BLaER1 treated with 17β-estradiol and CSF1 and Interleukin-3, amounts not matched to agents 10 nM and 100 nM (cell line): Measurements from ENCODE around the gene TEPSIN.

Experiments
- H3K27ac ChIP-seq, 11 experiments: shearing (Covaris generic); formaldehyde crosslinking; 2 replicates each; pipeline ENCODE4 v1.8.1; 2022
- H3K27me3 ChIP-seq, 11 experiments: shearing (Covaris generic); formaldehyde crosslinking; 2 replicates each; pipeline ENCODE4 v1.8.1; 2022
- H3K36me3 ChIP-seq, 11 experiments: shearing (Covaris generic); formaldehyde crosslinking; 2 replicates each; pipeline ENCODE4 v1.8.1; 2022
- H3K4me1 ChIP-seq, 10 experiments: shearing (Covaris generic); formaldehyde crosslinking; 2 replicates each; pipeline ENCODE4 v1.8.1; 2022
- H3K4me2 ChIP-seq, 11 experiments: shearing (Covaris generic); formaldehyde crosslinking; 2 replicates each; pipeline ENCODE4 v1.8.1; 2022
- H3K4me3 ChIP-seq, 10 experiments: shearing (Covaris generic); formaldehyde crosslinking; 2 replicates each; pipeline ENCODE4 v1.8.1; 2022
- H3K9ac ChIP-seq, 11 experiments: shearing (Covaris generic); formaldehyde crosslinking; 2 replicates each; pipeline ENCODE4 v1.8.1; 2022
- H3K9me3 ChIP-seq, 11 experiments: shearing (Covaris generic); formaldehyde crosslinking; replicated peaks in 1 of 11; 2 replicates each; pipeline ENCODE4 v1.8.1; 2022
- H4K20me1 ChIP-seq, 11 experiments: shearing (Covaris generic); formaldehyde crosslinking; 2 replicates each; pipeline ENCODE4 v1.8.1; 2022
- Cebpa-rat ChIP-seq, 11 experiments: shearing (Covaris generic); IDR thresholded peaks; 2 replicates each; pipeline ENCODE4 v1.8.1; 2022

TEPSIN gene

DNA sequence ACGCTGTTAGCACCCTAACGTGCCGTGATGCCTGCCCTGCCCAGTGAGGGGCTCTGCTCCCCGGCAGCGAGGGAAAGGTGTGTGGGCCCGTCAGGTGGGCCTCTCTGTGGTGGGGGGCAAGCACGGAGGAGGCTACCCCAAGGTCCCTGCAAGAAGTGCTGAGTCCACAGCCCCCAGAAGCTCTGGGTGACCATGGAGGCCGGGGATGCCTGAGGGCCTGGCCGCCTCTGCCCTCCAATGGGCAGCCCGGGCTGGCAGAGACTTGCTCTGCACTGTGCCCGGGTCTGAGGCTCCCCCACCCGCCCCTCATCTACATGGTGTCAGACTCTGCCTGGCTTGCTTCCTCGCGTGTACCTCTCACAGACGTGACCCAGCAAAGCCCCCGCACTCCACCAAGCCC is 44.0 kb upstream of the TEPSIN start:
- H3K9me3 ChIP-seq, result no peaks in the 10 kb centered on the region
- peak overlapping the region in 1 of 11 experiments; percentile 31; a peak in 1 of 22 replicates for H3K27ac ChIP-seq
- H3K4me2 ChIP-seq, result no peak overlapping the region
- H3K36me3 ChIP-seq, result peaks cover 49 to 66% (median 57%) of the 10 kb centered on the region in 11 experiments
- H3K27me3 ChIP-seq, result no peaks in the 10 kb centered on the region
- no peak overlapping the region for H3K4me3 ChIP-seq
- H4K20me1 ChIP-seq, result peaks cover 0 to 28% (median 6%) of the 10 kb centered on the region in 11 experiments; a peak in 7 of 22 replicates
- peak overlapping the region in 1 of 11 experiments; percentile 15; a peak in 1 of 22 replicates for H3K9ac ChIP-seq
- TF ChIP-seq Cebpa-rat (IDR thresholded peaks at IDR 0.05), result no peak
- H3K4me1 ChIP-seq, result peaks cover 31 to 49% (median 42%) of the 10 kb centered on the region in 10 experiments

DNA sequence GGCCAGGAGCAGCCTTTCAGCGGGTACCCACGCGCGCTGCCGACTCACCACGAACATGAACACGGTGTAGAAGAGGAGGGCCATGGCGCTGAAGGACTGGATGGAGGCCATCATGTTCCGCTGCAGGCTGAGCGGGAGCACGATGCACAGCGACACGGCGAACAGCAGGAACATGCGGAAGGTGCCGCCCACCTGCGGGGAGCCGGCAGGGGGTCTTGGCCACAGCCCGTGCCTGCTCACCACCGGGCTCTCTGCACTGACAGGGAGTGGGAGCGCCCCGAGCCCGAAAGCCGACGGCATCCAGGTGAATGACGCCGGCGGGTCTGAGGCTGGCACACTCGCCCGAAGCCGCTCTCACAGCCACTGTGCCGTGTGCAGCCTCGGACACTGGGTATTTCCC is 43.3 kb upstream of the TEPSIN start:
- peak overlapping the region in 1 of 11 experiments; percentile 31; a peak in 3 of 22 replicates for H3K27ac ChIP-seq
- H3K4me3 ChIP-seq, result no peak overlapping the region
- H3K4me2 ChIP-seq, result no peak overlapping the region
- H3K36me3 ChIP-seq, result peaks cover 55 to 73% (median 64%) of the 10 kb centered on the region in 11 experiments
- no peaks in the 10 kb centered on the region for H3K9me3 ChIP-seq
- no peak for TF ChIP-seq Cebpa-rat (IDR thresholded peaks at IDR 0.05)
- H4K20me1 ChIP-seq, result peaks cover 0 to 28% (median 8%) of the 10 kb centered on the region in 11 experiments; a peak in 9 of 22 replicates
- H3K9ac ChIP-seq, result peak overlapping the region in 1 of 11 experiments; percentile 15; a peak in 1 of 22 replicates
- H3K27me3 ChIP-seq, result no peaks in the 10 kb centered on the region
- peaks cover 24 to 42% (median 35%) of the 10 kb centered on the region in 10 experiments for H3K4me1 ChIP-seq

DNA sequence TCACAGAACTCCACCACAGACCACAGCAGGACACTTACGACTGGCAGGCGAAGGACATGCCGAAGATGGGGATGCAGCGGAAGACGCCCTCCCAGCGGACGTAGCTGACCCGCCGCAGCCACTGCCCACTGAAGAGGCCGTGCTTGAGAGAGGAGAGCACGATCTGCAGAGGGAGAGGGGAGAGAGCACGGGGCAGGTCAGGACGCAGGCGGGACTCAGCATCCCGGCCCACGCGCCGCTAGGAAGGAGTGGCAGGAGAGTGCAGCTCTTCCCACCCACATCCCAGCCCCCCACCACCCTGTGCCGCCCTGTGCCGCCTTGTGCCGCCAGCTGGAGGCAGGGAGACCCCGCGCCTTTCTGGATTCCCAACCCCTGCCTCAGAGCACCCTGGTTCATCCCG is 41.7 kb upstream of the TEPSIN start:
- H3K9ac ChIP-seq, result no peak overlapping the region
- no peak for TF ChIP-seq Cebpa-rat (IDR thresholded peaks at IDR 0.05)
- no peak overlapping the region for H3K27ac ChIP-seq
- H3K4me3 ChIP-seq, result no peak overlapping the region
- H3K27me3 ChIP-seq, result no peaks in the 10 kb centered on the region
- H3K4me1 ChIP-seq, result peaks cover 8 to 26% (median 19%) of the 10 kb centered on the region in 10 experiments; a peak in 19 of 20 replicates
- peaks cover 0 to 34% (median 8%) of the 10 kb centered on the region in 11 experiments; a peak in 8 of 22 replicates for H4K20me1 ChIP-seq
- no peak overlapping the region for H3K4me2 ChIP-seq
- H3K9me3 ChIP-seq, result no peaks in the 10 kb centered on the region
- H3K36me3 ChIP-seq, result peaks cover 70 to 89% (median 80%) of the 10 kb centered on the region in 11 experiments

DNA sequence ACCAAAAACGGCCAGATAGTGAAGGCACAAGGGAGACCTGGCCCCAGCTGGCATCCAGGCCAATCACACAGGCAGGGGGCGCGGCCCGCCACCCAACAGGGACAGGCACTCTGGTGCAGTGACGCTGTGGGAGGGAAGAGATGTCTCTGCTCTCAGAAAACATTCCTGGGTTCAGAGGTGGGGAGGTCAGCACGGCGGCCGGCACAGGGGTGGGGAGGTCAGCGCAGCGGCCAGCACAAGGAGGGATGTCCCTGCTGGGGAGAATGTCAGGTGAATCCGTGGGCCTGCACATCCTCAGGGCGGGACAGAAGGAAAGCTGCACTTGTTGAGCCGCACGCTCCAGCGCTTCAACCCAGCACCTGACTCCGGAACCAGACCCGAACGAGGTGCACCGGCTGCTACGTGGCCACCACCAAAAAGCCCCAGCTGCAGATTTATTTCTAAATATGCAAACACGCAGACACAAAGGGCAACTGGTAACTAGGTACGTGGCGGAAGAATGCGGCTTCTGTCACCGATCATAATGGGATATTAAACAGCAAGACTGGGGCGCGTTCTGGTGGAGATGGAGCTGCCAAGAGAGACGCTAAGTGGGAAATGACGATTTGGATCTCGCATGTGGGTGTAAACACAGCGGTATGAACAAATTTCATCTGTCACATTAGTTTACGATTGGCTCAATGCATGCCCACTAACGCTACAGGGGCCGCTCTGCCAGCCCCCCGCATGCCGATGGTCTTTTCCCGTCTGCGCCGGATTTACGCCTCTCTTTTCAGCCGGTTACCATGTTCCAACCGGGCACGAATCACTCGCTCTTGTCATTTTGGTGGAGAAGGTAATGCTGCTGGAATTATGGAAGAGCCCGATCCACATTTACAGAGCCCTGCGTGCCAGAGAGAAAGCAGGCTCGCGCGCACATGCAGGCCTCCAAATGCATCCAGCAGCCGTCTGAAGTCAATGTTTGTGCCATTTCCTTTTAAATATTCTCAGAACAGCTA is 40.7 kb upstream of the TEPSIN start:
- Histone ChIP-seq H3K9me3 (no peaks in the 10 kb centered on the region), H3K9ac (no peak overlapping the region), H3K4me1 (peaks cover 3 to 16% (median 9%) of the 10 kb centered on the region in 10 experiments; a peak in 19 of 20 replicates), H3K36me3 (peaks cover 78 to 97% (median 89%) of the 10 kb centered on the region in 11 experiments), H3K4me2 (no peak overlapping the region), H4K20me1 (peaks cover 0 to 39% (median 8%) of the 10 kb centered on the region in 11 experiments; a peak in 8 of 22 replicates), H3K27me3 (no peaks in the 10 kb centered on the region), H3K27ac (no peak overlapping the region), H3K4me3 (no peak overlapping the region)
- TF ChIP-seq Cebpa-rat (IDR thresholded peaks at IDR 0.05), result no peak

DNA sequence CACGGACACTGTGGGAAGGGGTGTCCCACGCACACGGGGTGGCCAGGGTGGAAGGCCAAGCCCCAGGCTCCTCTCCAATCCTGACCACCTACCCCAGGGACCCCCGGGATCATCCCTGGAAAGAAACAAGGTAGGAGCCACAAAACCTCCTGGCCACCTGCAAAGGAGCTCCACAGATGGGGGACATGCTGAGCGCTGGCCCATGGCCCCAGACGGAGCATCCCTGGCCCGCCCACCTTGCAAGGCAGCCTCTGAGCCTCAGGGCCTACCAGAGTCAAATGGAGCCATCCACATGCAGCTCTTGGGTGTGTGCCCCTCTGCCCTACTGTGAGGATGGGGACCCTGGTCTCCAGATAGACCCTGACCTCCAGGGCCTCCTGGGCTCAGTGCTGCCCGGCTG is 40.0 kb upstream of the TEPSIN start:
- Histone ChIP-seq H3K36me3 (peaks cover 85 to 100% (median 95%) of the 10 kb centered on the region in 11 experiments), H3K9me3 (no peaks in the 10 kb centered on the region), H4K20me1 (peaks cover 0 to 43% (median 8%) of the 10 kb centered on the region in 11 experiments; a peak in 8 of 22 replicates), H3K4me3 (no peak overlapping the region), H3K4me1 (peaks cover 0 to 9% (median 3%) of the 10 kb centered on the region in 10 experiments; a peak in 8 of 20 replicates), H3K4me2 (no peak overlapping the region), H3K27ac (no peak overlapping the region), H3K9ac (0 out of 22 replicates have a peak overlapping the region, but pooled peaks of 1 of the 11 experiments have one; percentile 26), H3K27me3 (no peaks in the 10 kb centered on the region)
- TF ChIP-seq Cebpa-rat (IDR thresholded peaks at IDR 0.05), result no peak

DNA sequence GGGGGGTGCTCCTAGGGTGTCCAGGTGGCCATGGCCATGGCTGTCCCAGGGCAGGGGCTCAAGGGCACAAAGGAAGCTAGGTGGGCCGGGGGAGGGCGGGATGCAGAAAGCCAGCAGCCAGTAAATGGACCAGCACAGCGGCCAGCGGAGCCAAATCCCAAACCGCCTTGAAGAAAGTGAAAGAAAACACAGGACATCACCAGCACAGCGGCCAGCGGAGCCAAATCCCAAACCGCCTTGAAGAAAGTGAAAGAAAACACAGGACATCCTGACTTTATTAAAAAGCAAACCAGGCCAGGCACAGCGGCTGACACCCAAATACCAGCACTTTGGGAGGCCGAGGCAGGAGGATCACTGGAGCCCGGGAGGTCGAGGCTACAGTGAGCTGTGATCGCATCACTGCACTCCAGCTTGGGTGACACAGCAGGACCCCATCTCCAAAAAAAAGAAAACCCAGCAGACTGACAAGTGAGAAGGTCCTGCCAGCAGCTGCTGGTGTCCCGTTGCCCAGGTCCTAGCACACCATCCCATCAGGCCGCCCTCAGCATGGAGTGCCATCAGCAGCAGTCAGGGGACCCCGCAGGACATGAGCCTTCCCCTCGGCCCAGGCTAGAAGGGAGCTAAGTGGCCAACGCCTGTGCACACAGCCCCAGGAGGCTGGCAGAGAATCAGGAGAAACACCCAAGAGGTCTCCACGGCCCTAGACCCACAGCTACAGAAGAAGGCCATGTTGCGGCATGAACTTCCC is 39.3 kb upstream of the TEPSIN start:
- no peak for TF ChIP-seq Cebpa-rat (IDR thresholded peaks at IDR 0.05)
- Histone ChIP-seq H3K4me3 (no peak overlapping the region), H3K36me3 (peaks cover 90 to 100% (median 96%) of the 10 kb centered on the region in 11 experiments)

DNA sequence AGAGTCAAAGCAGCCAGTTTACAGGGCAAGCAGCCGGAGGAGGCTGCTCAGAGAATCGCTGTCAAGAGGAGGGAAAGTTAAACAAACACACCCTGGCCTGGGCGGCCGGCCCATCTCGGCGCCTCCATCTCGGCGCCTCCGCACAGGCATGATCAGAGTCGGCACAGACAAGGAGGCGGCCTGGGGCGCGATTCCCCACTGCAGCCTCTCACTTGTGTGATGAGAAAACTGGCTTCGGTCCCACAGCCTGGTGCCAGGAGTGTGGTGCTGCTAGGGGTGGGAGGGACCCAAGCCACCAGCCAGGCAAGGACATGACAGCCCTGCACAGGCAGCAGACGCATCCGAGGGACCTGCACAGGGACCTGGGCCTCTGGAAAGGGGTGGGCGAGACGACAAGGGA is 38.6 kb upstream of the TEPSIN start:
- Histone ChIP-seq H3K36me3 (peaks cover 90 to 100% (median 96%) of the 10 kb centered on the region in 11 experiments), H3K4me1 (peaks cover 10 to 18% (median 14%) of the 10 kb centered on the region in 10 experiments; a peak in 19 of 20 replicates), H3K4me3 (no peak overlapping the region), H3K27ac (no peak overlapping the region), H4K20me1 (peaks cover 0 to 50% (median 10%) of the 10 kb centered on the region in 11 experiments; a peak in 10 of 22 replicates), H3K9ac (no peak overlapping the region), H3K4me2 (no peak overlapping the region), H3K9me3 (no peaks in the 10 kb centered on the region), H3K27me3 (no peaks in the 10 kb centered on the region)
- no peak for TF ChIP-seq Cebpa-rat (IDR thresholded peaks at IDR 0.05)

More for the DNA sequence above, 39.3 kb upstream of the TEPSIN start:
- Histone ChIP-seq H3K9ac (0 out of 22 replicates have a peak overlapping the region, but pooled peaks of 1 of the 11 experiments have one; percentile 6), H4K20me1 (peaks cover 0 to 43% (median 8%) of the 10 kb centered on the region in 11 experiments; a peak in 10 of 22 replicates), H3K4me2 (no peak overlapping the region), H3K27me3 (no peaks in the 10 kb centered on the region), H3K27ac (no peak overlapping the region), H3K4me1 (peaks cover 3 to 12% (median 7%) of the 10 kb centered on the region in 10 experiments; a peak in 19 of 20 replicates), H3K9me3 (no peaks in the 10 kb centered on the region)

DNA sequence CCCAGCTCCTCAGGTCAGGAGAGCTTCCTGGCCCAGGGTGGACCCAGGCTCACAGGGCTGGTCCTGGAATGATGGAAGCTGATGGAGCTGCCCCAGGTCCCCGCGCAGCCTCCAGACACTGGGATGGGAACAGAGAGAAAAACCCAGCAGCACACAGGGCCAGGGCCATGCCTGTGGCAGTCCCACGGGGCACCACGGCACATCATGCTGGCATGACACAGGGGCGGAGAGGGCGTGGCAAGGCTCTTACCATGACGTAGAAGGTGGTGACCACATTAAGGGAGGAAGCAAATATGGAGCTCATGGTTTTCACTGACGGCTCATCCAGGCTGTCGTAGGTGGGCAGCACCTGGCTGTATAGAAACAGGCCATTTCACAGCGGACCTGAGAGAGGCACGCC is 37.9 kb upstream of the TEPSIN start:
- peaks cover 90 to 100% (median 95%) of the 10 kb centered on the region in 11 experiments for H3K36me3 ChIP-seq
- H3K27ac ChIP-seq, result no peak overlapping the region
- H3K4me2 ChIP-seq, result no peak overlapping the region
- H4K20me1 ChIP-seq, result peaks cover 0 to 52% (median 10%) of the 10 kb centered on the region in 11 experiments; a peak in 10 of 22 replicates
- no peaks in the 10 kb centered on the region for H3K27me3 ChIP-seq
- H3K4me3 ChIP-seq, result no peak overlapping the region
- no peaks in the 10 kb centered on the region for H3K9me3 ChIP-seq
- peaks cover 12 to 23% (median 17%) of the 10 kb centered on the region in 10 experiments; a peak in 19 of 20 replicates for H3K4me1 ChIP-seq
- TF ChIP-seq Cebpa-rat (IDR thresholded peaks at IDR 0.05), result no peak
- H3K9ac ChIP-seq, result no peak overlapping the region
